K562 (cell line): ENCODE measurements around the gene ZNF473. TPM values are rescaled to one million over a fixed set of nuclear protein-coding genes. Genes with fewer than 3 reads are reported as not detected.
A peak's percentile ranks its signal among the peaks of the same experiment; 100 is the strongest.

Source experiments
- ARID3A ChIP-seq: IDR thresholded peaks from 2 replicates; pipeline ENCODE4 v1.6.1; 2012; ENCODE audit warnings: low read depth, low read length, improper control_type of control experiment, borderline replicate concordance
- ARID3B ChIP-seq: fragments of 250-450 bp; sonication (Bioruptor Pico); IDR thresholded peaks from 2 replicates; pipeline ENCODE4 v1.4.0; 2020; ENCODE audit warnings: borderline replicate concordance
- CAMTA2 ChIP-seq: fragments of 250-450 bp; sonication (Bioruptor Pico); conservative IDR thresholded peaks from 2 replicates; pipeline ENCODE4 v1.5.1; 2022
- E4F1 ChIP-seq: fragments of 250-450 bp; sonication (Bioruptor Pico); IDR thresholded peaks from 2 replicates; pipeline ENCODE4 v1.5.0; 2021; ENCODE audit warnings: mild to moderate bottlenecking, borderline replicate concordance
- FOXA1 ChIP-seq: fragments of 450-650 bp; IDR thresholded peaks from 2 replicates; pipeline ENCODE4 v1.6.1; 2016; ENCODE audit warnings: mild to moderate bottlenecking, borderline replicate concordance
- GTF2A2 ChIP-seq: IDR thresholded peaks from 2 replicates; pipeline ENCODE4 v1.6.1; 2016; ENCODE audit warnings: mild to moderate bottlenecking, missing genetic modification characterization, missing compliant biosample characterization
- KLF10 ChIP-seq: fragments of 250-450 bp; sonication (Bioruptor Pico); IDR thresholded peaks from 2 replicates; pipeline ENCODE4 v1.6.1; 2021; ENCODE audit warnings: matching md5 sums
- MXI1 ChIP-seq: IDR thresholded peaks from 2 replicates; pipeline ENCODE4 v1.6.1; 2011; ENCODE audit warnings: low read depth, mild to moderate bottlenecking, improper control_type of control experiment, low read length
- MYBL2 ChIP-seq, 2 experiments: fragments of 450-650 bp in 1 of 2; sonication (generic) in 1 of 2; formaldehyde crosslinking in 1 of 2; IDR thresholded peaks; 2 replicates each; pipeline versions ENCODE4 v1.6.1 to v1.8.1; 2017 to 2022; ENCODE audit warnings: borderline replicate concordance in 1 of 2, inconsistent platforms in 1 of 2, low read depth in 1 of 2, mild to moderate bottlenecking in 1 of 2, missing genetic modification reagents in 1 of 2, moderate library complexity in 1 of 2
- NR3C1 ChIP-seq: sonication (generic); formaldehyde crosslinking; IDR thresholded peaks from 2 replicates; pipeline ENCODE4 v1.8.1; 2022; ENCODE audit warnings: missing genetic modification reagents
- RBM34 ChIP-seq: fragments of 200-400 bp; formaldehyde crosslinking; IDR thresholded peaks from 2 replicates; pipeline ENCODE4 v1.6.1; 2018; ENCODE audit warnings: low read length, borderline replicate concordance; ENCODE audit not compliant: insufficient read depth
- RFX1 ChIP-seq: fragments of 450-650 bp; IDR thresholded peaks from 2 replicates; pipeline ENCODE4 v1.6.1; 2016; ENCODE audit warnings: mild to moderate bottlenecking, moderate library complexity
- SMAD2 ChIP-seq: fragments of 150-350 bp; IDR thresholded peaks from 2 replicates; pipeline ENCODE4 v1.6.1; 2014; ENCODE audit warnings: low read depth, mild to moderate bottlenecking, low read length
- STAT5A ChIP-seq: IDR thresholded peaks from 2 replicates; pipeline ENCODE4 v1.6.1; 2012; ENCODE audit warnings: low read length, inconsistent platforms, borderline replicate concordance
- TAL1 ChIP-seq: fragments of 450-650 bp; IDR thresholded peaks from 2 replicates; pipeline ENCODE4 v1.6.1; 2016; ENCODE audit warnings: mild to moderate bottlenecking
- VEZF1 ChIP-seq: fragments of 200-800 bp; sonication (Bioruptor generic); IDR thresholded peaks from 2 replicates; pipeline ENCODE4 v1.6.1; 2017; ENCODE audit warnings: missing genetic modification characterization, missing compliant biosample characterization
- ZC3H8 ChIP-seq: fragments of 450-650 bp; IDR thresholded peaks from 2 replicates; pipeline ENCODE4 v1.6.1; 2017
- ZNF277 ChIP-seq: fragments of 250-450 bp; sonication (Bioruptor Pico); IDR thresholded peaks from 2 replicates; pipeline ENCODE4 v1.8.0; 2022; ENCODE audit warnings: inconsistent platforms, mild to moderate bottlenecking, moderate library complexity, borderline replicate concordance
- ZNF583 ChIP-seq: fragments of 250-450 bp; sonication (Bioruptor Pico); IDR thresholded peaks from 2 replicates; pipeline ENCODE4 v1.4.0; 2020
- polyA plus RNA-seq, 8 experiments: library from polyadenylated mRNA; depleted of rRNA in 4 of 8; stranded (reverse) in 5 of 8; unstranded in 3 of 8; fragments of >200 nt; fragmentation: Nextera tagmentation in 2 of 8; fragmentation: Illumina TruSeq in 1 of 8; extraction: Ambion mirVana in 2 of 8; extraction: Trizol in 1 of 8; gene quantifications; 2 replicates each; pipeline versions ENCODE4 v1.2.1 to v1.2.3, GENCODE V29; 2011 to 2014; ENCODE audit warnings: inconsistent platforms in 1 of 8, missing spikeins in 1 of 8
- total RNA-seq, 7 experiments: library from RNA; depleted of rRNA in 6 of 7; stranded (reverse); fragments of >200 nt in 6 of 7; fragmentation: Illumina TruSeq in 2 of 7; extraction: Trizol in 2 of 7; gene quantifications; 2 replicates each; pipeline versions ENCODE4 v1.2.1 to v1.2.3, GENCODE V29; 2011 to 2021; ENCODE audit warnings: low replicate concordance in 1 of 7

The ZNF473 gene
- total and polyA plus RNA-seq, 9 of the 15 experiments (the other 6 are each of a cell fraction or from before 2014, with no cell fraction given), result 8.2 to 34.0 (median 28.5) TPM

- no peak for TF ChIP-seq ZNF277 (CRISPR knock-in tag)
- no peak for TF ChIP-seq RBM34
- no peak for TF ChIP-seq STAT5A
- TF ChIP-seq MYBL2 (IDR thresholded peaks at IDR 0.05; ENCODE audit: low read depth), result no peak
- no peak for TF ChIP-seq MYBL2 (CRISPR knock-in tag; IDR thresholded peaks at IDR 0.05; ENCODE audit: borderline replicate concordance)
- no peak for TF ChIP-seq KLF10 (CRISPR knock-in tag)
- TF ChIP-seq SMAD2, result no peak
- TF ChIP-seq RFX1, result peak; percentile 98
- TF ChIP-seq TAL1, result no peak
- TF ChIP-seq ARID3B (CRISPR knock-in tag), result no peak
- TF ChIP-seq GTF2A2 (tag), result no peak
- no peak for TF ChIP-seq ZNF583 (CRISPR knock-in tag)
- TF ChIP-seq ZC3H8, result no peak
- TF ChIP-seq E4F1, result no peak
- TF ChIP-seq VEZF1 (CRISPR knock-in tag), result no peak
- TF ChIP-seq ARID3A, result no peak
- no peak for TF ChIP-seq CAMTA2 (CRISPR knock-in tag)
- TF ChIP-seq FOXA1, result no peak
- TF ChIP-seq NR3C1 (CRISPR knock-in tag), result no peak
- peak; percentile 97 for TF ChIP-seq MXI1
Measured at GRCh38 chr19:50050406-50051227, 24.8 kb downstream of the ZNF473 start (continued).
